Measurements from ENCODE around the gene NME8.

Gene NME8

DNA sequence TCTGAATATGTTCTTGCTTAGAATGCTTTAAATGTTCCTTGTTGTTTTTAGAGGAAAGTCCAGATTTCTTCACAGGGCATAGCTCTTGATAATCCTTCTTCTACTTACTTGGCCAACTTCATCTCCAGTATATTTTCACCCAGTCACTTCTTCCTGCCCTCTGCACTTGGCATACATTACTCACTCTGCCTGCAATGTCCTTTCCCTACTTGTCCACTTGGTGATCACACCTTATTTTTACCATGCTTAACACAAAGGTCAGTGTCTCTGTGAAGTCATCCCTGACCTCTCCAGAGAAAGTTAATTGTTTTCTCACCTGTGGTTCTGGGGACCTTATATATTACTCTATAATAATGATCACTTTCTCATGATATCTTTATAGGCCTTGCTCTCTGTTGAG is 45.0 kb downstream of the NME8 start:
- ChIA-PET CTCF (no interaction called here), POLR2A (no interaction called here)
- DNase-seq (ENCODE audit: extremely low spot score) = no peak
- TF ChIP-seq, protein P1, sequence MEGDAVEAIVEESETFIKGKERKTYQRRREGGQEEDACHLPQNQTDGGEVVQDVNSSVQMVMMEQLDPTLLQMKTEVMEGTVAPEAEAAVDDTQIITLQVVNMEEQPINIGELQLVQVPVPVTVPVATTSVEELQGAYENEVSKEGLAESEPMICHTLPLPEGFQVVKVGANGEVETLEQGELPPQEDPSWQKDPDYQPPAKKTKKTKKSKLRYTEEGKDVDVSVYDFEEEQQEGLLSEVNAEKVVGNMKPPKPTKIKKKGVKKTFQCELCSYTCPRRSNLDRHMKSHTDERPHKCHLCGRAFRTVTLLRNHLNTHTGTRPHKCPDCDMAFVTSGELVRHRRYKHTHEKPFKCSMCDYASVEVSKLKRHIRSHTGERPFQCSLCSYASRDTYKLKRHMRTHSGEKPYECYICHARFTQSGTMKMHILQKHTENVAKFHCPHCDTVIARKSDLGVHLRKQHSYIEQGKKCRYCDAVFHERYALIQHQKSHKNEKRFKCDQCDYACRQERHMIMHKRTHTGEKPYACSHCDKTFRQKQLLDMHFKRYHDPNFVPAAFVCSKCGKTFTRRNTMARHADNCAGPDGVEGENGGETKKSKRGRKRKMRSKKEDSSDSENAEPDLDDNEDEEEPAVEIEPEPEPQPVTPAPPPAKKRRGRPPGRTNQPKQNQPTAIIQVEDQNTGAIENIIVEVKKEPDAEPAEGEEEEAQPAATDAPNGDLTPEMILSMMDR (IDR thresholded peaks at IDR 0.05; ENCODE audit: control extremely low read depth, extremely low read depth, low read depth, missing control alignments) = no peak

DNA sequence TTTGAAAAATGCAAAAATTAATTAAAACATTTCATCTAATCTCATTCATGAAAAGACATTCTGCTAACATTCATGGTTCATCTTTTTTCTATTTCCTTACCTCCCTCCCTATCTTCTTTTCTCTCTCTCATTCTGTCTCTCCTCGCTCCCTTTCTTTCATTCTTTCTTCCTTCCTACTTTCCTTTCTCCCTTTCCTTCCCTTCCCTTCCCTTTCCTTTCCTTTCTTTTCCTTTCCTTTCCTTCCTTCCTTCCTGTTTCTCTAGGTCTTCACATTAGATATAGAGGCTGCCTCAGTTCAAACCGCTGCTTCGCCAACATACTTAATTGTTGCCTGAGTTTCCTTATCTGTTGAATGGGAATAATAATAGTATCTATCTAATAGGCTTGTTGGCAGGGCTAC is 46.3 kb downstream of the NME8 start:
- TF ChIP-seq, protein P1 (IDR thresholded peaks at IDR 0.05; ENCODE audit: control extremely low read depth, extremely low read depth, low read depth, missing control alignments) = no peak
- ChIA-PET CTCF (interaction anchor here (1.3 to 1.7 kb wide), 2 partner anchors 23 kb away, joined by 3 read pairs; no protein-coding TSS in a partner anchor), POLR2A (no interaction called here)
- no peak for DNase-seq (ENCODE audit: extremely low spot score)

DNA sequence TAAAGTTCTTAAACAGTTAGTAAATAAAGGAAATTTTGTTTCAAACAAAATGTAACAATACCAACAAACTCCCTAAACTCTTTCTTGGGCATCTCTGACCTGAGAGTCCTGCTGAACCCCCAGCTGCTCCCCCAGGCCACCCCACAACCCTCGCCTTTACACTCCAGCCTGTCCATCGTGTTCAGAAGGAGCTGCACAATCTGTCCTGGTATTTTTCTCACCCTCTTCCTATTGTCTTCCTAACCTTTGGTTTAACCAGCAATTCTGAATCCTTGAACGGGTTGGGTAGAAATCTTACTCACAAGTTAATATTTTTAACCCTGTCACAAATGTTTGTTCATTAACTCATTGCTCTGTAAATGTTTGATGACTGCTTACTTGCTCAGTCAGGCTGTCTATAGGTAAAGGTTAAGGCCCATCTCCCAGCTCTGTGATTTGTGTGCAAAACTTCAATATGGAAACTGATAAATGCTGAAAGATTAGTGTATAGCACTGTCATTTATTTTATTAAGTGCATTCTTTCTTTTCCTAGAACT is 51.4 kb downstream of the NME8 start:
- TF ChIP-seq, protein P1 (IDR thresholded peaks at IDR 0.05; ENCODE audit: control extremely low read depth, extremely low read depth, low read depth, missing control alignments) = no peak
- ChIA-PET CTCF (interaction anchor here (1.0 to 1.5 kb wide), 3 partner anchors 17 to 475 kb away, joined by 3 to 5 read pairs (median 3); partner anchors contain the start of genes EPDR1 and SFRP4), POLR2A (no interaction called here)
- no peak for DNase-seq (ENCODE audit: extremely low spot score)

DNA sequence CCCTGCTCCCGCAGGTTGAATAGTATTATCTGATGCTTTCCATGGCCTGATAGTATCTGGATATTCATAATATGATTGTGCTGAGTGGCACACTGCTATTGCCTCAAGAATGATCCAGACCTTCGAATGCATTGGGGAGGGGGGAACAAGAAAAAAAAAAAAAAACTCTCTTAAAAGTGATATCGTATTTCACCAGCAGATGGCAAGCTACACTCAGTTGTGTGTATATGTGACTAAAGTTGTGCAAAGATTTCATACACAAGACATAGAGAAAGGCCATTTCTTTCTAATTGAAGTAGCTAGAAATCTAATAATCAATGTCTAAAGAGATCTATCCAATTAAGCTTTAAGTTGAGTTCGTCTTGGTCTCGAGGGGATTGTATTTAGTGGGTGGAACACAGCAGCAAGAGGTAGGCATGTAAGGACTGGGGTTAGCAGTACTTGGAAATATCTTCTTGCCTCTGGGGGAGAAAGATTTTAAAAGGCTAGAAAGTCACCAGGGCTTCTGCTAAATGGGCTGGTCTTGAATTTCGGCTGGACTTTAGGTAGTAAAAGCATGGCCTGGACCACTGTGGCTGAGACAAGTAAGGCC is 52.9 kb downstream of the NME8 start:
- TF ChIP-seq, protein P1 (IDR thresholded peaks at IDR 0.05; ENCODE audit: control extremely low read depth, extremely low read depth, low read depth, missing control alignments) = peak; percentile 32
- DNase-seq (ENCODE audit: extremely low spot score) = peak; percentile 30
- ChIA-PET CTCF (interaction anchor here (0.6 to 3.3 kb wide), 23 partner anchors 9 to 485 kb away, joined by 3 to 27 read pairs (median 4); partner anchors contain the start of genes EPDR1 and SFRP4), POLR2A (no interaction called here)

DNA sequence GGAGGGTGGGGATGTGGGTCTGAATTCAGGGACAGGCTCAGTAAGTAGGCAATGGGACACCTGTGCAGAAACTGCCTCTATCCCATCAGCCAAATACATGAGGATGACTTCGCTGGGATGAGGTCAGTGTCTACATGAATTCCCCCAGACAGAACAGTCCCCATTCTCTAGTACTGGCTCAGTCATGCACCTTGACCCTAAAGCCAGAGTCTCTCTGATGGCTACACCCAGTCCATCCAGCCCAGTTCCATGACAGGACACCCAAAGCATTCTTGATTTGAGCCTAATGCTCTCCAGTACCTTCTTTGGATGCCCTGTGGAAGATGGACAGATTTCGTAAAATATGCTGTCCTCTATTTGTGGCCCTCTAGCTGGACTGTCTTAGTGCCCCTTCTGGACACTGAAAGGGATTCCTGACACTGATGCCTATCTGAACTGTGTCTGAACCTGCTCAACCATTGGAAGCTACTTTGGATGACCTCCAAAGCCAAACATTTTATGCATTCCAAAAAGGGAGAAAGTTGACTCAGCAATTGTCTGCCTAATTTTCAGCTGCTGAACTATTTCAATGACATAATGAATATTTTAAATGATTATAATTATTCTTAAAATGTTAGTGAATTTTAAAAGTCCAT is 53.6 kb downstream of the NME8 start:
- ChIA-PET POLR2A (no interaction called here), CTCF (interaction anchor here (0.6 to 3.3 kb wide), 22 partner anchors 10 to 484 kb away, joined by 3 to 27 read pairs (median 4); partner anchors contain the start of genes EPDR1 and SFRP4)
- DNase-seq (ENCODE audit: extremely low spot score) = no peak
- TF ChIP-seq, protein P1 (IDR thresholded peaks at IDR 0.05; ENCODE audit: control extremely low read depth, extremely low read depth, low read depth, missing control alignments) = no peak

DNA sequence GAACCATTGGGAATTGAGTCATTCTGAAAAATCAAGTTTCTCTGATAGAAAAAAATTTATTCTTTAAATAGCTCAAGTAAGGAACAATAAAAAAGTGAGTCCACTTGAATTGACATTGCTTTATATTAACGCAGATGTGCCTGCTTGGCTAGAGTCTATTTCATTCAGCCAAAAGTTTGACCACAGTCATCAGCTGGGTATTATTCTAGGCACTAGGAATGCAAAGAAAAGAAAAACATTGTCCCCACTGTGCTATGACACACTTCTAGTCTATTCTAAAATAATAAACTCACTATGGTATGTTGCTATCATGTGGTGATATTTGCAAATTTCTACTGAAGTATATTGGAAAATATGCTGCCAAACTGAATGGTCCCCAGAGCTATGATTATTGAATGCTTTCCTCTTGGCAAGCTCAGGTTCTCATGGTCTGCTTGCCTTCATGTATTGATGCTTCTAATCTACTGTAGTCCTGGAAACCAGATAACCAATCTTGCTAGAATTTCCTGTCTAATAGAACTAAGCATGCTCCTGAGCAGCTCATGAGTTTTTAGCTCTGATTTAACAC is 59.9 kb downstream of the NME8 start:
- TF ChIP-seq, protein P1 (IDR thresholded peaks at IDR 0.05; ENCODE audit: control extremely low read depth, extremely low read depth, low read depth, missing control alignments) = no peak
- ChIA-PET POLR2A (no interaction called here), CTCF (interaction anchor here (1.1 to 4.1 kb wide), 4 partner anchors 9 to 466 kb away, joined by 5 to 19 read pairs (median 10); partner anchors contain the start of genes EPDR1 and SFRP4)
- DNase-seq (ENCODE audit: extremely low spot score) = no peak

Data from GM10248 (cell line).